HepG2 (cell line): Measurements from ENCODE around the gene PLBD1. TPM values are rescaled to one million over a fixed set of nuclear protein-coding genes. Genes with fewer than 3 reads are reported as not detected.

Experiments
- ATAC-seq: fragments of 200-7000 bp; cut with Tn5 transposase; 3 replicates; pipeline ENCODE4 v1.9.1; 2020; ENCODE audit warnings: mild to moderate bottlenecking, moderate library complexity
- BruUV-seq: library from RNA; stranded (reverse); fragments of 400-500 nt; replicated peaks from 2 replicates; lab custom pipeline; 2021; lab: Mats Ljungman, UMichigan
- CTCF ChIA-PET: fragments of 300-600 bp; formaldehyde crosslinking; extraction: SDS; loops from one replicate; lab custom pipeline; 2021; ENCODE audit warnings: low total read pairs, inconsistent platforms, low intra/inter-chr PET ratio; lab: Yijun Ruan, JAX
- POLR2A ChIA-PET: fragments of 350-600 bp; sonication (Branson Sonifier 250); formaldehyde crosslinking; loops from one replicate; lab custom pipeline; 2020; ENCODE audit warnings: antibody characterized with exemption, inconsistent platforms; lab: Yijun Ruan, JAX
- DNase-seq: peaks from one replicate; pipeline ENCODE4 v3.0.0-alpha.2; 2015; ENCODE audit warnings: low spot score
- FAIRE-seq: peaks from 3 replicates; lab custom pipeline; 2011; peaks lifted over from hg19 to GRCh38; lab: Jason Lieb, UNC
- H2AFZ ChIP-seq: one replicate; pipeline ENCODE4 v1.6.1; 2011; ENCODE audit warnings: low read length, inconsistent platforms
- H3K27ac ChIP-seq: fragments of 300-600 bp; 3 replicates; pipeline ENCODE4 v1.8.0; 2011; ENCODE audit warnings: mixed run types, mild to moderate bottlenecking, mixed read lengths, low read length, inconsistent platforms; ENCODE audit not compliant: insufficient read depth; ENCODE audit errors: extremely low read length
- H3K27me3 ChIP-seq, 2 experiments: fragments of 200-600 bp in 1 of 2; 2 replicates in 1 of 2; 3 replicates in 1 of 2; pipeline versions ENCODE4 v1.6.0 to v1.8.0; 2011; ENCODE audit warnings: low read length in 2 of 2, mild to moderate bottlenecking in 2 of 2, moderate library complexity in 2 of 2, inconsistent platforms in 1 of 2; ENCODE audit not compliant: insufficient read depth in 2 of 2, control insufficient read depth in 1 of 2
- H3K36me3 ChIP-seq, 2 experiments: fragments of 200-600 bp in 1 of 2; replicated peaks in 1 of 2; 2 replicates in 1 of 2; 3 replicates in 1 of 2; pipeline versions ENCODE4 v1.5.1 to v1.8.0; 2011; ENCODE audit warnings: low read length in 2 of 2, inconsistent platforms in 1 of 2; ENCODE audit not compliant: insufficient read depth in 2 of 2, control insufficient read depth in 1 of 2
- H3K4me1 ChIP-seq: 2 replicates; pipeline ENCODE4 v1.5.1; 2012; ENCODE audit warnings: low read length, inconsistent platforms; ENCODE audit not compliant: insufficient read depth
- H3K4me2 ChIP-seq: 2 replicates; pipeline ENCODE4 v1.6.0; 2011; ENCODE audit warnings: low read depth, low read length, inconsistent platforms
- H3K4me3 ChIP-seq, 3 experiments: fragments of 200-600 bp in 1 of 3; sonication (generic), shearing (Covaris generic) in 1 of 3; replicated peaks in 1 of 3; 2 replicates each; pipeline ENCODE4 v1.5.1; 2011 to 2016; ENCODE audit warnings: low read length in 3 of 3, inconsistent platforms in 2 of 3, low read depth in 2 of 3, mild to moderate bottlenecking in 2 of 3, control low read depth in 1 of 3, mixed read lengths in 1 of 3; ENCODE audit not compliant: insufficient read depth in 1 of 3
- H3K79me2 ChIP-seq: one replicate; pipeline ENCODE4 v1.6.1; 2011; ENCODE audit warnings: low read length, inconsistent platforms; ENCODE audit not compliant: insufficient read depth
- H3K9ac ChIP-seq: 2 replicates; pipeline ENCODE4 v1.6.0; 2011; ENCODE audit warnings: mild to moderate bottlenecking, low read depth, low read length, inconsistent platforms; ENCODE audit not compliant: insufficient read depth
- H3K9me3 ChIP-seq: 2 replicates; pipeline ENCODE4 v1.5.1; 2012; ENCODE audit warnings: mild to moderate bottlenecking, low read length
- H4K20me1 ChIP-seq: 2 replicates; pipeline ENCODE4 v1.6.0; 2011; ENCODE audit warnings: inconsistent platforms, mild to moderate bottlenecking, low read length, moderate library complexity; ENCODE audit not compliant: insufficient read depth
- KLF15 ChIP-seq: sonication (generic); formaldehyde crosslinking; IDR thresholded peaks from 2 replicates; pipeline ENCODE4 v1.8.1; 2023; ENCODE audit warnings: borderline replicate concordance, mild to moderate bottlenecking, inconsistent platforms, missing genetic modification reagents, mixed read lengths
- NR2F2 ChIP-seq: IDR thresholded peaks from 2 replicates; pipeline ENCODE4 v1.6.1; 2012; ENCODE audit warnings: low read depth, inconsistent platforms, borderline replicate concordance
- ZBTB7A ChIP-seq: sonication (generic); formaldehyde crosslinking; IDR thresholded peaks from 2 replicates; pipeline ENCODE4 v1.8.0; 2022; ENCODE audit warnings: mild to moderate bottlenecking, missing genetic modification reagents
- ZNF225 ChIP-seq: sonication (generic); formaldehyde crosslinking; IDR thresholded peaks from 2 replicates; pipeline ENCODE4 v1.4.0; 2020; ENCODE audit warnings: mild to moderate bottlenecking, missing genetic modification reagents
- ZNF629 ChIP-seq: sonication (generic); formaldehyde crosslinking; conservative IDR thresholded peaks from 2 replicates; pipeline ENCODE4 v1.5.0; 2020; ENCODE audit warnings: missing genetic modification reagents
- WGBS: methylation state at CpG from one replicate; pipeline ENCODE4 v1.1.6; 2017; ENCODE audit warnings: low lambda C conversion rate; 5-methylcytosine and 5-hydroxymethylcytosine counted together
- in situ Hi-C: cut with HindIII; loops from 2 replicates; pipeline ENCODE4 v1.10.0; 2017; ENCODE audit warnings: low pct_unique_long_range_greater_than_20kb; ENCODE audit not compliant: extremely low pct_ligation_motif_present
- intact Hi-C: fragments of 100-400 bp; cut with micrococcal nuclease; formaldehyde crosslinking; loops from one replicate; pipeline ENCODE4 v1.10.0; 2022; ENCODE audit not compliant: unreplicated experiment
- polyA plus RNA-seq, 8 experiments: library from polyadenylated mRNA; depleted of rRNA in 3 of 8; stranded (reverse) in 7 of 8; unstranded in 1 of 8; fragments of >200 nt; fragmentation: Illumina TruSeq in 4 of 8; extraction: Trizol in 4 of 8; gene quantifications; 2 replicates each; pipeline versions ENCODE4 v1.2.1 to v1.2.3, GENCODE V29; 2011 to 2016; ENCODE audit warnings: low read depth in 4 of 8, missing spikeins in 1 of 8, mixed read lengths in 1 of 8; ENCODE audit not compliant: insufficient read depth in 1 of 8
- total RNA-seq, 5 experiments: library from RNA; depleted of rRNA; stranded (reverse); fragments of >200 nt; fragmentation: Illumina TruSeq; extraction: Trizol; gene quantifications; 2 replicates each; pipeline ENCODE4 v1.2.3, GENCODE V29; 2016; ENCODE audit warnings: low read depth in 1 of 5
- TF ChIP-seq, protein P1 (sequence below): IDR thresholded peaks from 2 replicates; pipeline ENCODE4 v1.6.1; 2016; ENCODE audit warnings: mild to moderate bottlenecking
- TF ChIP-seq, protein P2 (sequence below): sonication (generic); formaldehyde crosslinking; IDR thresholded peaks from 2 replicates; pipeline ENCODE4 v1.8.1; 2023; ENCODE audit warnings: mild to moderate bottlenecking, missing genetic modification reagents

The PLBD1 gene
- total and polyA plus RNA-seq, 2 of the 13 experiments (the other 11 are each of a cell fraction or from before 2014, with no cell fraction given) = not detected

DNA sequence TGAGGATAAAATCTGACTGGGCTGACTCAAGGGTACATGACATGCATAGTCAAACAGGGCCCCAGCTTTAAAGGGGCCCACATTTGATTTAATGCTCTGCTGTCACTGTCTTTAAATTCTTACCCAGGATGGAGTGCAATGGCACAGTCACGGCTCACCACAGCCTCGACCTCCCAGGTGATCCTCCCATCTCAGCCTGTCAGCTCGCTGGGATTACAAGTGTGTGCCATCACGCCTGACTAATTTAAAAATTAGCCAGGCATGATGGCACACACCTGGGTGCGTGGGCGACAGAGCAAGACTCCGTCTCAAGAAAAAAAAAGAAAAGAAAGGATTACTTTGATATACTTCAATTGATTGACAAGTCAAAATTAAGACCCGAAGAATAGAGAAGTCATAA, 9.2 kb upstream of the PLBD1 start (continued):
- TF ChIP-seq, protein P1, sequence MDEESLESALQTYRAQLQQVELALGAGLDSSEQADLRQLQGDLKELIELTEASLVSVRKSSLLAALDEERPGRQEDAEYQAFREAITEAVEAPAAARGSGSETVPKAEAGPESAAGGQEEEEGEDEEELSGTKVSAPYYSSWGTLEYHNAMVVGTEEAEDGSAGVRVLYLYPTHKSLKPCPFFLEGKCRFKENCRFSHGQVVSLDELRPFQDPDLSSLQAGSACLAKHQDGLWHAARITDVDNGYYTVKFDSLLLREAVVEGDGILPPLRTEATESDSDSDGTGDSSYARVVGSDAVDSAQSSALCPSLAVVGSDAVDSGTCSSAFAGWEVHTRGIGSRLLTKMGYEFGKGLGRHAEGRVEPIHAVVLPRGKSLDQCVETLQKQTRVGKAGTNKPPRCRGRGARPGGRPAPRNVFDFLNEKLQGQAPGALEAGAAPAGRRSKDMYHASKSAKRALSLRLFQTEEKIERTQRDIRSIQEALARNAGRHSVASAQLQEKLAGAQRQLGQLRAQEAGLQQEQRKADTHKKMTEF (CRISPR knock-in tag) = no peak
- TF ChIP-seq NR2F2 (no peak), ZNF225 (CRISPR knock-in tag) (no peak), ZNF629 (CRISPR knock-in tag) (no peak)
- TF ChIP-seq, protein P2, sequence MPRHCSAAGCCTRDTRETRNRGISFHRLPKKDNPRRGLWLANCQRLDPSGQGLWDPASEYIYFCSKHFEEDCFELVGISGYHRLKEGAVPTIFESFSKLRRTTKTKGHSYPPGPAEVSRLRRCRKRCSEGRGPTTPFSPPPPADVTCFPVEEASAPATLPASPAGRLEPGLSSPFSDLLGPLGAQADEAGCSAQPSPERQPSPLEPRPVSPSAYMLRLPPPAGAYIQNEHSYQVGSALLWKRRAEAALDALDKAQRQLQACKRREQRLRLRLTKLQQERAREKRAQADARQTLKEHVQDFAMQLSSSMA (CRISPR knock-in tag) = no peak

DNA sequence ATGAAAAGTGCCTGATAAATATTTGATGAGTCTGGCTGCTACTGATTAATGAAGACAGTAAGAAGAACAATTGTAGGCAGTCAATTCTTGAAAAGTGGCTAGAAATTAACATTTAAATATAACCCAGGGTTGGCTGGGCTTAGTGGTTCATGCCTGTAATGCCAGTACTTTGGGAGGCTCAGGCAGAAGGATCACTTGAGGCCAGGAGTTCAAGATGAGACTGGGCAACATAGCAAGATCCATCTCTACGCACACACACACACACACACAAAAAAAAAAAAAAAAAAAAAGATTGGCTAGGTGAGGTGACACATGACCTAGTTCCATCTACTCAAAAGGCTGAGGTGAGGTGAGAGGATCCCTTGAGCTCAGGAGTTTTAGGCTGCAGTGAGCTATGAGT, 7.9 kb upstream of the PLBD1 start:
- no peak overlapping the region for H3K9ac ChIP-seq
- no peak overlapping the region for H3K4me3 ChIP-seq
- no peak for DNase-seq
- no peaks in the 10 kb centered on the region for H3K4me1 ChIP-seq
- intact Hi-C loops = no loop called here
- no peak for FAIRE-seq
- H3K27me3 ChIP-seq = no peaks in the 10 kb centered on the region
- POLR2A ChIA-PET = no interaction called here
- no peaks in the 10 kb centered on the region for H4K20me1 ChIP-seq
- no peak overlapping the region for H2AFZ ChIP-seq
- BruUV-seq = no TSS peak
- H3K27ac ChIP-seq = no peak overlapping the region
- H3K9me3 ChIP-seq = no peaks in the 10 kb centered on the region
- CTCF ChIA-PET = no interaction called here
- H3K79me2 ChIP-seq = no peaks in the 10 kb centered on the region
- no peak for ATAC-seq
- TF ChIP-seq ZBTB7A (CRISPR knock-in tag) = no peak
- TF ChIP-seq KLF15 (CRISPR knock-in tag) = no peak
- WGBS = 11% methylated on average over 1 of the region's 1 CpG
- in situ Hi-C loops = no loop called here
- no peaks in the 10 kb centered on the region for H3K36me3 ChIP-seq
- no peak overlapping the region for H3K4me2 ChIP-seq
